Ramos (cell line): ENCODE results near the gene CILP.
"Not testable (repeated sequence)": the region's sequence is repeated elsewhere in the genome, so short reads cannot be mapped to it uniquely, and the experiment has no call there.

Experiments used
- in situ Hi-C: fragments of 300-500 bp; cut with MboI; formaldehyde crosslinking; loops from one replicate; pipeline ENCODE4 v1.14.3; 2022; ENCODE audit warnings: low sequenced_read_pairs; ENCODE audit not compliant: unreplicated experiment

Gene CILP

GRCh38 chr15:65198571-65198970 is 12.7 kb downstream of the CILP start:
- in situ Hi-C loops, result no loop called here

GRCh38 chr15:65197337-65197645 is 14.0 kb downstream of the CILP start:
- in situ Hi-C loops, result no loop called here

DNA sequence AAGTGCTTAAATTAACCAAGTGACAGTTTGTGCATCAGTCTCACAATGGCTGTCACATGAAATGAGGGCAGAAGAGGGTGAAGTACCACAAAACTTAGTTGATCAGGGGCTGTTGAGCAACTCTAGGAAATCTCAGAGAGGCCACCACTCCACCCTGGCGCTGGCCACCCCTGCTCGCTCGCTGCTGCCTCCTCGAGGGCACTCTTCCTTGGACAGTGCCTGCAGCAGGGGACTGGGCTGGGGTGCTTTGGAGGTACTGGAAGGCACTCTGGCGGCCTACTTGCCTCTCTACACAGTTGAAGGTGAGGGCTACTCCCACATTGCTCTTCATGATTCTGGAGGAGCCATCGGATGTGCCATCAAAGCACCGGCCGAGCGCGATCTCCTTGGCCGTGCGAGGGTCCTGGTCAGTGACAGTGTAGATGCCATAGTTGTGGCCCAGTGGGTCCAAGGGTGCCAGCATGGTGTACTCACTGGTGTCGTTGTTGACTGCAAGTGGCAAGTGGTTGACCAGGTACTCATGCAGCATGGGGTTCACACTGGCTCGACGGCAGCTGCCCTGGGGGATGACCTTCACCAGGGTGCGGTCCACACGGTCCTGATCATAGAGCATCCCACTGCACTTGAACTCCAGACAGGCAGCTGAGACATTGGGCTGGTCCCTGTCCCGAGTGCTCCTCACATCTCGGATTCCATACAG is 14.5 kb downstream of the CILP start:
- in situ Hi-C loops, result no loop called here

GRCh38 chr15:65195548-65195923 is 15.7 kb downstream of the CILP start:
- in situ Hi-C loops, result no loop called here

DNA sequence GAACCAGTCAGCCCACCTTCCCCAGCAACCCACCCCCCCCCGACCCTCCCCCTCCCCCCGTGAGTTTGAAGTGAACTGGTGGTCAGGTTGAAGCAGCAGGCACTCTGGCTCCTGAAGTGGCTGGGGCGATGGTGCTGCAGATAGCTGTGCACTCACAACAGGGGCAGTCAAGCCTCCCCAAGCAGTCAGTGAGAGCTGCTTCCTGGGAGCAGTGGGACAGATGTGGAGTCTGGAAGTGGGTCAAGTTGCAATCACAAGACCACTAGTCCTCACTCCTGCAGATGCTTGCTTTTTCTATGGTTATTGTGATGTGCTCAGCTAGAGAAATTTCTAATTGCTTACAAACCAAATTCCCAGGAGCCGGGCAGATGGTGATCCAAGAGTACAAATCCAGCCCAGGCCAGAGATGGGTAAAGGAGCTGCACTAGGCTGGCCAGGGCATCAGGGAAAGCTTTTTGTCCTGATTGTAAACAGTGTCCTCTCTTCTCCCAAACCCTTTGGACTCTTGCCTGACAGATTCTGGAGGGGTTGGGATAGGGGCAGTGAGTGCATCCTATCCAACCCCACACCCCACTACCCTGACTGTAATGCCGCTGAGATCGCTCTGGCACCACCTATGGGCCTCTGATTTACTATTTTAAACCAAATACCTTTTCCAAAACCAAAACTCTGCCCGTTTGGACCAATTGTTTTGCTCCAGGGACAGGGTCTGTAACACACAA is 16.3 kb downstream of the CILP start:
- in situ Hi-C loops, result no loop called here

- in situ Hi-C loops, result no loop called here
These were observed 19.3 kb downstream of the CILP start for GRCh38 chr15:65192016-65192415.

- in situ Hi-C loops, result no loop called here
These were observed 22.1 kb downstream of the CILP start for GRCh38 chr15:65189102-65189740.

DNA sequence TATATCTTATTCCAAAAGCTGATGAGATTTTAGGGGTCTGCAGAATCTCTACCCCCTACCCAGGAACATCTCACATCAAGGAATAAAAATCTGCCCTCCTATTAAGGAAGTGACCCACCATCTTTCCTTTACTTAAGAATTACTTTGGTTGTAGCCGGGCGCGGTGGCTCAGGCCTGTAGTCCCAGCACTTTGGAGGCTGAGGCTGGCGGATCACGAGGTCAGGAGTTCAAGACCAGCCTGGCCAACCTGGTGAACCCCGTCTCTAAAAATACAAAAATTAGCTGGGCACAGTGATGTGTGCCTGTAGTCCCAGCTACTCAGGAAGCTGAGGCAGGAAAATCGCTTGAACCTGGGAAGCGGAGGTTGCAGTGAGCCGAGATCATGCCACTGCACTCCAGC is 22.8 kb downstream of the CILP start:
- in situ Hi-C loops, result not testable (repeated sequence)

GRCh38 chr15:65184868-65185717 is 26.2 kb downstream of the CILP start, which contains the start of gene CLPX:
CLPX (minus strand) TSS chr15:65185342; CDS start chr15:65185153, 189 bp downstream.
- in situ Hi-C loops, result no loop called here

GRCh38 chr15:65184305-65184867 is 26.9 kb downstream of the CILP start:
- in situ Hi-C loops, result no loop called here

DNA sequence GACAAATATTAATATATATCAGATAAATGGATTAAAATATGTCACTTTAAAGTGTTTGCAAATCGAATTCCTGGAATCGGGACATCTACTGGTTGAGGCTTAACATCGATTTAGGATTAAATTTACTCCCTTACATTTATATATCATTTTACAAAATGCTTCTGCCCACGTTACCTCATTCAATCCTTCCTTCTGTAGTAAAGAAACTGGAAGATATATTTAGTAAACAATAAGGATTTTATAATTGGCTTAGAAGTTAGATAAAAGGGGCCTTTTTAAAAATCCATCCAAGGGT is 27.5 kb downstream of the CILP start:
- in situ Hi-C loops, result no loop called here

DNA sequence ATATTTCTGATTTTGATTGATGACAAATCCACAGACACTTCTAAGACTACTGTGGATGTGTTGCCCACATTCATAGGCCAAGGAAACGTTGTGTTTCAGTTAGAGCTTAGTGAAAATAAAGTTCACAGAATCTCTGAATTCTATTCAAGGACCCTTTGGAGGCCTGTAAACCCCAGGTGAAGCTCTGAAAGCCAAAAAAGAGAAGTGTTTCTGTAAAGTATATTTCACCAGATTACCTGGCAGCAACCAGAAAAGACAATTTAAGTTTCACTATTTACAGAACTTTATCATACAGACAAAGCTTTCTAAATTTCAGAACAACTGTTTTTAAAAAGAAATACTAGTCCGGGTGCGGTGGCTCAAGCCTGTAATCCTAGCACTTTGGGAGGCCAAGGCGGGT is 28.7 kb downstream of the CILP start:
- in situ Hi-C loops, result no loop called here

- in situ Hi-C loops, result not testable (repeated sequence)
These were observed 29.5 kb downstream of the CILP start for GRCh38 chr15:65181582-65182353.

- in situ Hi-C loops, result no loop called here
These were observed 31.1 kb downstream of the CILP start for GRCh38 chr15:65180167-65180566.

GRCh38 chr15:65177901-65178300 is 33.4 kb downstream of the CILP start:
- in situ Hi-C loops, result no loop called here

- in situ Hi-C loops, result no loop called here
These were observed 35.2 kb downstream of the CILP start for GRCh38 chr15:65176056-65176455.

DNA sequence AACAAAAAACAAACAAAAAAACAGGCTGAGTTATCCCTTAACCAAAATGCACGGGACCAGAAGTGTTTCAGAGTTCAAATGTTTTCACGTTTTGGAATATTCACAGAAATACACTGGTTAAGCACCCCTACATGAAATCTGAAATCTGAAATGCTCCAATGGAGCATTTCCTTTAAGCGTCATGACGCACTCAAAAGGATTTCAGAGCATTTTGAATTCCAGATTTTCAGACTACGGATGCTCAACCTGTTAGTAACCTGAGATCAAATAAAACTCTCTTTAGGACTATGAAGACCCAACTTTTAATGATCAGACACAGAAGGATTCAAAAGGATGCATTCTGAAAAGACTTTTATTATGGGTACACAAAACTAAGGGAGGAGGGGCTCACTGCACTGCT is 35.8 kb downstream of the CILP start:
- in situ Hi-C loops, result no loop called here

- in situ Hi-C loops, result no loop called here
These were observed 36.8 kb downstream of the CILP start for GRCh38 chr15:65174509-65174908.

DNA sequence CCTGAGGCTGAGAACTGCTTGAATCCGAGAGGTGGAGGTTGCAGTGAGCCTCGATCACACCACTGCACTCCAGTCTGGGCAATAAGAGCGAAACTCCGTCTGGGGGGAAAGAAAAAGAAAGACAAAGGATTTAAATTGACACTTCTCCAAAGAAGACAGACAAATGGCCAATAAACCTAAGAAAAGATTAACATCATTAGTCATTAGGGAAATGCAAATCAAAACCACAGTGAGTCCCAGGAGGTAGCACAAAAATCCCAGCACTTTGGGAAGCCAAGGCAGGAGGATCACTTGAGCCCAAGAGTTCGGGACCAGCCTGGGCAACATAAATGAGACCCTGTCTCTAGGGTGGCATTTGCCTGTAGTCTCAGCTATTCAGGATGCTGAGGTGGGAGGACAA is 38.7 kb downstream of the CILP start:
- in situ Hi-C loops, result no loop called here

- in situ Hi-C loops, result no loop called here
These were observed 39.8 kb downstream of the CILP start for GRCh38 chr15:65171428-65171827.
